C4-2B (cell line): Measurements from ENCODE around the gene RAB40C.

Experiments
- H3K27ac ChIP-seq: fragments of 450-650 bp; 2 replicates; pipeline ENCODE4 v1.5.1; 2017
- CTCF ChIP-seq: fragments of 450-650 bp; conservative IDR thresholded peaks from 2 replicates; pipeline ENCODE4 v1.5.1; 2017; ENCODE audit warnings: mild to moderate bottlenecking
- ZFX ChIP-seq: fragments of 450-650 bp; IDR thresholded peaks from 2 replicates; pipeline ENCODE4 v1.6.1; 2017

RAB40C gene

GRCh38 chr16:654034-654433, 64.2 kb downstream of the RAB40C start:
- no peak for TF ChIP-seq CTCF
- no peak overlapping the region for H3K27ac ChIP-seq

GRCh38 chr16:657487-657886, 67.6 kb downstream of the RAB40C start:
- TF ChIP-seq ZFX (no peak), CTCF (no peak)
- no peak overlapping the region for H3K27ac ChIP-seq

GRCh38 chr16:658679-659571, 69.1 kb downstream of the RAB40C start:
- TF ChIP-seq CTCF (no peak; the same call in 1 of the 2 replicates), ZFX (no peak)
- no peak overlapping the region for H3K27ac ChIP-seq

GRCh38 chr16:659618-660017, 69.8 kb downstream of the RAB40C start:
- TF ChIP-seq ZFX (no peak), CTCF (no peak)
- no peak overlapping the region; the same call in 1 of the 2 replicates for H3K27ac ChIP-seq

- H3K27ac ChIP-seq: peak overlapping the region; percentile 47
- TF ChIP-seq ZFX (no peak), CTCF (no peak)
Observed at GRCh38 chr16:660132-660458, 70.2 kb downstream of the RAB40C start.

GRCh38 chr16:660459-661183, 70.8 kb downstream of the RAB40C start:
- peak overlapping the region; percentile 90 for H3K27ac ChIP-seq

More at GRCh38 chr16:660459-661183, 70.8 kb downstream of the RAB40C start:
- no peak for TF ChIP-seq ZFX
- TF ChIP-seq CTCF: peak; percentile 84
